ENCODE measurements around the gene PRICKLE2.
A peak's percentile ranks its signal among the peaks of the same experiment; 100 is the strongest.

Gene PRICKLE2

DNA sequence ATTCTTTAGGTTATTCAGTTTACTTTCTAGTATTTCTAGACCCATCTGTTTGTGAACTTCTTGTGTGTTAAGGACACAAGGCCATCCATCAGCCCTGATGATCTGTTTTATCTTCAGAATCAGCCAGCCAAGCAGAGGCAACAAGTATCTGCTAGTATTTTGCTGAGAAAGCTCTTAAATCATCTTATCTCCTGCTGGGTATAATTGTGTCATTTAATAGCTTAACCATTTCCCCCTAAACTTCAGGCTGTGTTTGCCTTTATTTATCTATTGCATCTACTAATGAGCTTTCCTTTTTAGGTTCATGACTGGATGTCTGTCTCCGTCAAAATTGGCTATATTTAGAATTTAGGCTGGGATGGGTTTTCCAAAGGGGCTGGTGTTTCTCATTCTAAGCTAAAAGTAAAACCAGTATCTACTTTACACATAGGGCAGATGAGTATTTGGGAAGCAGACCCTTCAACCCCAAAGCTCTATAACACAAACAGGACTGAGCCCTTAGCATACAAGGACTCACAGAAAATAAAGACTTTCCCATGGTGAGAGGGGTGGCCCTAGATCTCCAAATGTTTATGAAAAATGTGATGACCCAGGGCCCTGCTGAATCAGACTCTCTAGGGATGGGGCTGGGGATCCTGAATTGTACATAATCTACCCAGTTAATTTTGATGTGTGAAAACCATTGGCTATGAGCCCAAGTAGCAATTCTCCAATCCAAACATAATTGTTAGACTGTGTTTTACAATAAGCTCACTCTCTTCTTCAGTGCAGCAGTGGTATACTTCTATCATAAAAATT lies 136.7 kb downstream of the PRICKLE2 start:
- TF ChIP-seq, protein P1, sequence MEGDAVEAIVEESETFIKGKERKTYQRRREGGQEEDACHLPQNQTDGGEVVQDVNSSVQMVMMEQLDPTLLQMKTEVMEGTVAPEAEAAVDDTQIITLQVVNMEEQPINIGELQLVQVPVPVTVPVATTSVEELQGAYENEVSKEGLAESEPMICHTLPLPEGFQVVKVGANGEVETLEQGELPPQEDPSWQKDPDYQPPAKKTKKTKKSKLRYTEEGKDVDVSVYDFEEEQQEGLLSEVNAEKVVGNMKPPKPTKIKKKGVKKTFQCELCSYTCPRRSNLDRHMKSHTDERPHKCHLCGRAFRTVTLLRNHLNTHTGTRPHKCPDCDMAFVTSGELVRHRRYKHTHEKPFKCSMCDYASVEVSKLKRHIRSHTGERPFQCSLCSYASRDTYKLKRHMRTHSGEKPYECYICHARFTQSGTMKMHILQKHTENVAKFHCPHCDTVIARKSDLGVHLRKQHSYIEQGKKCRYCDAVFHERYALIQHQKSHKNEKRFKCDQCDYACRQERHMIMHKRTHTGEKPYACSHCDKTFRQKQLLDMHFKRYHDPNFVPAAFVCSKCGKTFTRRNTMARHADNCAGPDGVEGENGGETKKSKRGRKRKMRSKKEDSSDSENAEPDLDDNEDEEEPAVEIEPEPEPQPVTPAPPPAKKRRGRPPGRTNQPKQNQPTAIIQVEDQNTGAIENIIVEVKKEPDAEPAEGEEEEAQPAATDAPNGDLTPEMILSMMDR (IDR thresholded peaks at IDR 0.05; ENCODE audit: poor library complexity, severe bottlenecking), result no peak
- Histone ChIP-seq H3K27me3 (ENCODE audit: insufficient read depth, poor library complexity, severe bottlenecking) (no peaks in the 10 kb centered on the region), H3K9me3 (ENCODE audit: severe bottlenecking) (no peaks in the 10 kb centered on the region), H3K36me3 (ENCODE audit: low read depth) (no peaks in the 10 kb centered on the region), H3K27ac (ENCODE audit: poor library complexity, severe bottlenecking) (no peak overlapping the region), H3K4me1 (ENCODE audit: insufficient read depth, poor library complexity, severe bottlenecking) (peaks cover 6% of the 10 kb centered on the region), H3K4me3 (ENCODE audit: severe bottlenecking) (no peak overlapping the region)
- DNase-seq (ENCODE audit: low spot score) (no peak), ATAC-seq (ENCODE audit: low read depth) (no peak)

DNA sequence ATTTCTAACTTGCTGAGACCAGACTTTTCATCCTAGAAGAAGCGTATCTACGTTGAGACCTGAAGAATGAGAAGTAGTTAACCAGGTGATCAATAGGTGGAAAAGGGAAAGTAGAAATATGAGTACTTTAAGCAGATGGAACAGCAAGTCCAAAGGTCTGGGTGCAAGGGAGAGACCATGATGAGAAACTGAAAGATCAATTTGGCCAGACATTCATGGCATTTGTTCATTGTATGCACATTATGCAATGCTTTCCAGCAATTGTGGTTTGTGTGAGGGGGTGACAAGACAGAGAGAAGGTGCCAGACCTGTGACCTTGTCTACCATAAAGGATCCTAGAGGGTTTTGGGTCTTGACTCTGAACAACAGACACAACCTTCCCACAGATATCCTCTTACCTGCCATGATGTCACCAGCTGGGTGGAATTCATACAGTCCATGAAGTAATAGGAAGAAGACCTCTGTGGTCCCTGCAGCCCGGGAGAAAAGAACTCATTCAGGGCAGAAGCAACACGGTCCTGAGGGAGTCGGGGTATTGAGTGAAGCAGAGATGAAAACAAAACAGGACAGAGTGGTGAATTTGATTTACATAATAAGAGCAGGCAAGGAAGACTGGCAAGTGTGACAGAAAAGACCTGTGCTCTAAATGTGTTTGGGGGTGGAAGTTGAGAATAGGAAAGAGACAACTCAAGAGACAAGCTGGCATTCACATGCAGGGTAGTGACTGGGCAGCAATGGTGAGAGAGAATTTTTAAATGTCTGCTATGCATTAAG lies 138.6 kb downstream of the PRICKLE2 start:
- H3K27me3 ChIP-seq (ENCODE audit: insufficient read depth, poor library complexity, severe bottlenecking), result no peaks in the 10 kb centered on the region
- ATAC-seq (ENCODE audit: low read depth), result no peak
- no peaks in the 10 kb centered on the region for H3K9me3 ChIP-seq (ENCODE audit: severe bottlenecking)
- H3K4me1 ChIP-seq (ENCODE audit: insufficient read depth, poor library complexity, severe bottlenecking), result peaks cover 6% of the 10 kb centered on the region
- TF ChIP-seq, protein P1 (IDR thresholded peaks at IDR 0.05; ENCODE audit: poor library complexity, severe bottlenecking), result no peak
- DNase-seq (ENCODE audit: low spot score), result no peak
- no peak overlapping the region for H3K4me3 ChIP-seq (ENCODE audit: severe bottlenecking)
- H3K27ac ChIP-seq (ENCODE audit: poor library complexity, severe bottlenecking), result no peak overlapping the region
- H3K36me3 ChIP-seq (ENCODE audit: low read depth), result no peaks in the 10 kb centered on the region

GRCh38 chr3:64084640-64085039 lies 140.6 kb downstream of the PRICKLE2 start:
- Histone ChIP-seq H3K27me3 (ENCODE audit: insufficient read depth, poor library complexity, severe bottlenecking) (no peaks in the 10 kb centered on the region), H3K36me3 (ENCODE audit: low read depth) (no peaks in the 10 kb centered on the region), H3K9me3 (ENCODE audit: severe bottlenecking) (no peaks in the 10 kb centered on the region), H3K4me3 (ENCODE audit: severe bottlenecking) (no peak overlapping the region), H3K27ac (ENCODE audit: poor library complexity, severe bottlenecking) (peak overlapping the region; percentile 85), H3K4me1 (ENCODE audit: insufficient read depth, poor library complexity, severe bottlenecking) (peaks cover 6% of the 10 kb centered on the region)
- DNase-seq (ENCODE audit: low spot score), result no peak
- ATAC-seq (ENCODE audit: low read depth), result peak; percentile 98
- TF ChIP-seq, protein P1 (IDR thresholded peaks at IDR 0.05; ENCODE audit: poor library complexity, severe bottlenecking), result no peak

DNA sequence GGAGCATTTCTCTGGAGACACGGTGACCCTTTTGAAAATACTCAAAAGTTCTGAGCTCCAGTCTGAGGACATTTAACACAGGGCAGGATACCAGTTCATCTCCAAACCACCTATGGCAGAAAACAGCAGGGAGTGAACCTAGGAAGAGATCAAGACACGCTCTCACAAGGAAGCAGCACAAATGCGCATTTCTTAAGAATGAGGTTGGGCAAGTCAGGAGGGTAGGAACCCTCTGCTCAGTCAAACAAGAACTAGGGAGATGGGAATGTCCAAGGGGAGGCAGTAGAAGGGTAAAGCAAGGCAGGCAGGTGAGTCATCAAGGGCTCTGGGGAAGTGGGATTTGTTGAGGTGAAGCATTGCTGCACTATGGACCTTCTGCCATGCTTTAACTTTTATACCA lies 141.7 kb downstream of the PRICKLE2 start:
- H3K27ac ChIP-seq (ENCODE audit: poor library complexity, severe bottlenecking), result peak overlapping the region; percentile 85

More for the DNA sequence above, 141.7 kb downstream of the PRICKLE2 start:
- Histone ChIP-seq H3K9me3 (ENCODE audit: severe bottlenecking) (no peaks in the 10 kb centered on the region), H3K27me3 (ENCODE audit: insufficient read depth, poor library complexity, severe bottlenecking) (no peaks in the 10 kb centered on the region), H3K36me3 (ENCODE audit: low read depth) (no peaks in the 10 kb centered on the region), H3K4me1 (ENCODE audit: insufficient read depth, poor library complexity, severe bottlenecking) (peaks cover 6% of the 10 kb centered on the region), H3K4me3 (ENCODE audit: severe bottlenecking) (no peak overlapping the region)
- DNase-seq (ENCODE audit: low spot score) (no peak), ATAC-seq (ENCODE audit: low read depth) (no peak)
- TF ChIP-seq, protein P1 (IDR thresholded peaks at IDR 0.05; ENCODE audit: poor library complexity, severe bottlenecking), result no peak
